ENCODE results near the gene SPTBN5.

- TF ChIP-seq CTCF (IDR thresholded peaks at IDR 0.05), result no peak
- no peak for TF ChIP-seq POLR2A (IDR thresholded peaks at IDR 0.05)
Measured at GRCh38 chr15:41895491-41895890, 1.6 kb upstream of the SPTBN5 start.

Data from testis (tissue), 2 donors.